Natural killer cell treated with Interleukin-12 subunit alpha and Interleukin-12 subunit beta and Interleukin-15 and Interleukin-18, amount 100 ng/mL, for 72 hours (primary cell): ENCODE results near the gene GPSM1. TPM values are rescaled to one million over a fixed set of nuclear protein-coding genes. Genes with fewer than 3 reads are reported as not detected.

Experiments
- ATAC-seq, 2 donors: fragments of 150-1000 bp; cut with Tn5 transposase in 1 of 2; sonication (Bioruptor Pico), chemical (Tn5 transposase) in 1 of 2; 2 replicates each; pipeline ENCODE4 v1.10.0; 2021
- DNase-seq: peaks from one replicate; pipeline ENCODE4 v3.0.0; 2022; ENCODE audit warnings: low spot score
- H3K27ac Mint-ChIP-seq, 2 donors: 1 replicate in 1 of 2; 2 replicates in 1 of 2; pipeline ENCODE4 v1.8.0; 2022; ENCODE audit warnings: mixed read lengths in 2 of 2, mild to moderate bottlenecking in 1 of 2, moderate library complexity in 1 of 2
- H3K27me3 Mint-ChIP-seq, 2 donors: 1 replicate in 1 of 2; 2 replicates in 1 of 2; pipeline ENCODE4 v1.8.0; 2022; ENCODE audit warnings: mixed read lengths in 2 of 2
- H3K36me3 Mint-ChIP-seq: one replicate; pipeline ENCODE4 v1.8.0; 2022; ENCODE audit warnings: mixed read lengths
- H3K4me1 Mint-ChIP-seq, 2 donors: 1 replicate in 1 of 2; 2 replicates in 1 of 2; pipeline ENCODE4 v1.8.0; 2022; ENCODE audit warnings: low read depth in 2 of 2, mixed read lengths in 2 of 2, mild to moderate bottlenecking in 1 of 2
- H3K4me3 Mint-ChIP-seq: one replicate; pipeline ENCODE4 v1.8.0; 2022; ENCODE audit warnings: mixed read lengths
- H3K9me3 Mint-ChIP-seq: 2 replicates; pipeline ENCODE4 v1.8.0; 2022; ENCODE audit warnings: mixed read lengths
- total RNA-seq, 2 donors: library from RNA; stranded (reverse); gene quantifications; one replicate each; pipeline ENCODE4 v1.2.3, GENCODE V29; 2022

Gene GPSM1
- total RNA-seq, 2 donors from 2014 or later, result 1.7 to 2.3 TPM

GRCh38 chr9:136361754-136362449 lies 34.6 kb downstream of the GPSM1 start:
- no peak for ATAC-seq
- Mint-ChIP-seq H3K4me1 (no peaks in the 10 kb centered on the region), H3K27ac (no peak overlapping the region), H3K27me3 (no peaks in the 10 kb centered on the region), H3K4me3 (no peak overlapping the region), H3K9me3 (no peaks in the 10 kb centered on the region), H3K36me3 (no peaks in the 10 kb centered on the region)
- DNase-seq, result no peak

DNA sequence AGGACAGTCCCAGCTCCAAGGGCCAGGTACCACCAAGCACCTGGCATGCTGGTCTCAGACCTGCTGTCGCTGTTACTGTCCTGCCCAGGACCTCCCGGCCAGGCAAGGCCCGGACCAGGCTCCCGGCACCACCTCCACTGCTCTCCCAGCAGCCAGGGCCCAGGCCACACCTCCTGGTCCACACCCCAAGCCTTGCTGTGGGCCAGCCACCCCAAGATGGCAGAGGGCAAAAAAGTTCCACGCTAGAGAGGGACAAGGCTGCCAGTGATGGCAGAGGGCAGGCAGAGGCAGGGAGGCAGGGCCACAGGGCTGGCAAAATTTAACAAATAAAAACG lies 35.1 kb downstream of the GPSM1 start:
- ATAC-seq (no peak), DNase-seq (no peak)
- Mint-ChIP-seq H3K27ac (no peak overlapping the region), H3K4me3 (no peak overlapping the region), H3K27me3 (no peaks in the 10 kb centered on the region), H3K9me3 (no peaks in the 10 kb centered on the region), H3K36me3 (no peaks in the 10 kb centered on the region), H3K4me1 (no peaks in the 10 kb centered on the region)

DNA sequence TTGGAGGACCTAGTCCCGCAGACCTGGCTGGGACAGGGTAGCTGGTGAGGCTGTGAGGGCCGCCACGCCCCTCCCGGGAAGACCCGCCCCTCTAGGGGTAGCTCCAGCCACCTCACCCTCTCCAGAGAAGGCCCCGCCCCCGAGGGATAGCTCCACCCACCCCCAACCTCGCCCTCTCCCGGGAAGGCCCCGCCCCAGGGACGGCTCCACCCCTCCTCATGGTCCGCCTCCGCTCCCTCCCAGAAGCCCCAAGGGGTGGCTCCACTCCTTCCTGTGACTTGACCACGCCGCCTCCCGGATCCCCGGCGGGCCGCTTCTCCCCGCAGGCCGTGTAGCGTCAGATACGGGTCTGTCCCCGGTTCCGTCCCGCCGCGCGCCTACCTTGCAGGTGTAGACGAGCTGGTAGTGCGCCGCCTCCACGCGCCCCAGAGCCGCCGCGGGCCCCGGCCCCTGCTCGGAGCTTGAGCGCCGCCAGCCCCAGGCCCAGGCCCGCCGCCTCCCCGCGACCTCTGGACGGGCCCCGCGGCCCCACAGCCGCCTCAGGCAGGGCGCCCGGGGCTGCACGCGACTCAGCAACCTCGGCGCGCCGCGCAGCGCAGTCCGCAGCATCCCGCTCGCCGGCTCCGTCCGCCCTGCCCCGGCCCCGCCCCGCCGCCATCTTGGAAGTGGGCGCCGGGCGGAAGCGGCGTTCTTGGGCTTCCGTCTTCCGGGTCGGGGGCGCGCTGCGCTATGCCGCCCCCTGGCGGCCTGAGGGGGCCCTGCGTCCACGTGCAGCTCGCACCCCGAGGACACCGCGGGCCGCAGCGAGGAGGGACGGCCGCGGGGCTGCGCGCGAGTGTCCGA lies 36.0 kb downstream of the GPSM1 start, which contains the start of gene DNLZ:
DNLZ (minus strand) TSS at position 639 of the 843 bp plus-strand sequence; CDS start at position 609, 30 bp downstream.
- Mint-ChIP-seq H3K27ac (no peak within 1 kb of the TSS), H3K9me3 (no peaks in the 10 kb centered on the region), H3K36me3 (no peaks in the 10 kb centered on the region), H3K27me3 (no peaks in the 10 kb centered on the region), H3K4me3 (peak within 1 kb of the TSS; percentile 71), H3K4me1 (no peaks in the 10 kb centered on the region)
- peak; percentile 95 to 96 for ATAC-seq
- peak; percentile 95 for DNase-seq

DNA sequence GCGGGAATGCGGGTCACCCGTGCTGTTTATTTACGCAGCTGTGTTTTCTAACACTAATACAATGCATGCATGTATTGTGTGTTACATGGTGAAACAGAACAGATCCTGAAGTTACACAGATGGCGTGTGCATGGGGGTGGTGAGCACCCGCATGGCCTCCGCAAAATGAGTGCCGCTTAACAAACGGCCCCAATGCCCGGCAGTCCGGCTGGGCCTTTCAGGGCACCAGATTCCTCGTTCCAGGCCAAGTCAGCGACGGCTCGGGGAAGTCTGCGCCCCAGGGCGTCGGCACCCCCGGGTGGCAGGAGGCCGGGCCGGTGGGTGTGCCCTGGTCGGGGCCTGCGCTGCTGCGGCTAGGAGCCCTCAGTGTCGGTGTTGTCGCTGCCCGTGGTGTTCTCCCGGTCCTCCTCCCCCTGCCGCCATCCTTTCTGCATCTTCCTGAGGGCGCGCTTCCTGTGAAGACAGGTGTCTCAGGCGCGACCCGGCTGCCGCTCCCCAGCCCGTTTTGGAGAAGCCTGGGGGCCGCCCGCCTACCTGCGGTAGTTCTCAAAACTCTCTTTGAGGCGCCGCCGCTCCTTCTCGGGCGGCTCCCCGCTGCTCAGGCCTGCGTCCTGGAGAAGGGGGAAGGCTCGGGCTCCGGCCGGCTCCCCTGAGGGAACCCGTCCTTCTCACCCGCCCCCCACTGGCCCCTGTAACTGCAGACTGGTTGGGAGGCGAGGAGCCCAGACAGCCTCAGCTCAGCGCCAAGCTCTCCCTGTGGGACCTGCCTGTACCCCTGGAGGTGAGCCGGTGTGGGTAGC lies 36.8 kb downstream of the GPSM1 start:
- ATAC-seq, result no peak
- no peaks in the 10 kb centered on the region for H3K4me1 Mint-ChIP-seq
- no peak for DNase-seq
- peak overlapping the region; percentile 34 for H3K4me3 Mint-ChIP-seq
- no peaks in the 10 kb centered on the region for H3K9me3 Mint-ChIP-seq
- H3K27me3 Mint-ChIP-seq, result no peaks in the 10 kb centered on the region
- no peaks in the 10 kb centered on the region for H3K36me3 Mint-ChIP-seq
- H3K27ac Mint-ChIP-seq, result no peak overlapping the region

DNA sequence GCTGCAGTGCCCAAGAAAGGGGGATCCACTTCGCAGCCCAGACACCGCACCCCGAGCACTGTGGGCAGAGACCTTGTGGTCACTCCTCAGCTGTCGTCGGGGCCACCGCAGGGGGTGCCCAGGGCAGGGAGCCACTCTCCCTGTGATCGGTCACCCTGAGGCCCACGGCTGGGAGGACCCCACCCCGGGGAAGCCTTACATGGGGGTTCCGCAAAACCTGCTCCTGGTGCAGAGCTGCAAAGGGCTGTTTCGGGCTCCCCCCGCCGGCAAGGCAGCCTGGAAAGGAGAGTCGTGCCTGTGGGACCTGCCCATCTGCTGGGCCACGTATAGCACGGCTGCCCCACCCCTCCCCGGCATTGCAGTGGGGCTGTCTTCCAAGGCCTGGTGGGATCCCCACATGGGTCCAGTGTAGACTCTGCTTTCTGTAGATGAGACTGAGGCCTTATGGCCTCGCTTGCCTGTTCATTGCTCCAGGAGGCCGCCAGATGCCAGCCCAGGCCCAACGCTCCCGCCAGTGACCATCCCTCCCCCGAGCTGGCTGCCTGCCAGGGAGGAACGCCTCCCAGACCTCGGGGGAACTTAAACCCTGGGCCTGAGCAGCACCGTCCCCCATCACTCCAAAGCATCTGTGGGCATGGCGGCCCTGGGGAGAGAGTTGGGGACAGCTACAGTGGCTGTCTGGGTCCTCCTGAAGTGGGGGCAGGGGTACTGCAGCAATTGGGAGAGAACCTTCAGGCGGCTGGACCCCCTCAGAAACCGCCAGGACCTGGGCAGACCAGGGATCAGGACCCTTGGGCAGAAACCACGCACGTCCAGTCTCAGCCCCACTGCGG lies 37.8 kb downstream of the GPSM1 start:
- Mint-ChIP-seq H3K27ac (no peak overlapping the region), H3K4me1 (no peaks in the 10 kb centered on the region), H3K36me3 (no peaks in the 10 kb centered on the region), H3K9me3 (no peaks in the 10 kb centered on the region), H3K27me3 (no peaks in the 10 kb centered on the region), H3K4me3 (no peak overlapping the region)
- DNase-seq (no peak), ATAC-seq (no peak)

DNA sequence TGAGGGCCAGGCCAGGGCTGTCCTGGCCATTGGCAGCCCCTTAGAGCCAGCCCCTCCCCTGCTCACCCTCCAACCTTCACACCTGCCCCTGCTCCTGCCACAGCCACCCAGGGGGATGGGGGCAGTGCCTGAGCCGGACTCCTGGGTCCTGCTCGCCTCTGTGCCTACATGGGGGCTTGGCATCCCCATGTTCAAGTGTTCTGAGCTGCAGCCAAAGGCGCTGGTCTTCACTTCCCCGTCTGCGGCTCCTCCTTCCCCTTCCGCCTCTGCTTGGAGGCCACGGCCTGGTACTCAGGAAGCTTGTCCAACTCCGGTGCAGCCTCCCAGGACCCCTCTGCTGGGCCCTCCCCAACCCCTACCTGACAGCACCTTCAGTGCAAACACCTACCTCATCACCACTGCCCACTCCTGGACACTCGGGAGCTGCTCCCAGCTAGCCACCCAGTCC lies 38.5 kb downstream of the GPSM1 start:
- DNase-seq (no peak), ATAC-seq (no peak)
- H3K4me1 Mint-ChIP-seq, result no peaks in the 10 kb centered on the region
- H3K9me3 Mint-ChIP-seq, result no peaks in the 10 kb centered on the region
- H3K27ac Mint-ChIP-seq, result no peak overlapping the region
- H3K36me3 Mint-ChIP-seq, result no peaks in the 10 kb centered on the region
- no peaks in the 10 kb centered on the region for H3K27me3 Mint-ChIP-seq
- H3K4me3 Mint-ChIP-seq, result no peak overlapping the region

- Mint-ChIP-seq H3K4me3 (no peak overlapping the region), H3K36me3 (no peaks in the 10 kb centered on the region), H3K27me3 (no peaks in the 10 kb centered on the region), H3K4me1 (no peaks in the 10 kb centered on the region), H3K9me3 (no peaks in the 10 kb centered on the region), H3K27ac (no peak overlapping the region)
- ATAC-seq (no peak), DNase-seq (no peak)
Observed at GRCh38 chr9:136366826-136367225, 39.5 kb downstream of the GPSM1 start.

GRCh38 chr9:136367296-136368145 lies 40.2 kb downstream of the GPSM1 start:
- no peak for ATAC-seq
- no peak for DNase-seq
- H3K4me1 Mint-ChIP-seq, result no peaks in the 10 kb centered on the region
- no peaks in the 10 kb centered on the region for H3K27me3 Mint-ChIP-seq
- no peak overlapping the region for H3K27ac Mint-ChIP-seq
- no peaks in the 10 kb centered on the region for H3K9me3 Mint-ChIP-seq
- H3K4me3 Mint-ChIP-seq, result no peak overlapping the region
- H3K36me3 Mint-ChIP-seq, result no peaks in the 10 kb centered on the region

- Mint-ChIP-seq H3K27me3 (no peaks in the 10 kb centered on the region), H3K9me3 (no peaks in the 10 kb centered on the region), H3K27ac (no peak overlapping the region), H3K4me1 (no peaks in the 10 kb centered on the region), H3K4me3 (no peak overlapping the region), H3K36me3 (no peaks in the 10 kb centered on the region)
- no peak for ATAC-seq
- DNase-seq, result no peak
Observed at GRCh38 chr9:136368190-136368589, 40.9 kb downstream of the GPSM1 start.

GRCh38 chr9:136370037-136370436 lies 42.7 kb downstream of the GPSM1 start:
- DNase-seq (no peak), ATAC-seq (no peak)
- Mint-ChIP-seq H3K4me1 (no peaks in the 10 kb centered on the region), H3K27me3 (no peaks in the 10 kb centered on the region), H3K36me3 (no peaks in the 10 kb centered on the region), H3K4me3 (no peak overlapping the region), H3K9me3 (no peaks in the 10 kb centered on the region), H3K27ac (no peak overlapping the region)

- Mint-ChIP-seq H3K4me3 (no peak overlapping the region), H3K27ac (no peak overlapping the region)
Observed at GRCh38 chr9:136370687-136371532, 43.6 kb downstream of the GPSM1 start.

DNA sequence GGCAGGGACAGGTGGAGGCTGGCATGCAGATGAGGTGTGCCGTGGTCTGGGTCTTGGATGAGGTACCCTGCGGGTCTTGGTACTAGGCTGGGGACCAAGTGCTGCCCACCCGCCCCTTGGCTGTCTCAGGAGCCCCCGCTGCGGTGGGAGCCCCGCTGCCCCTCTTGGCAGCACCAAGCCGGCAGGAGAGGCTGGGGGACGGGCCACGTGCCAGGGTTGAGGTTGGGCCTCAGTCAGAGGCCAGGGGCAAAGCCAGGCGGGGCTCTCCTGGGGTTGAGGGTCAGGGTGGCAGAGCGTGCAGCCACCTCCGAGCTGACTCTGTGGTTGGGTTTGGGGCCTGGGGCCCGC lies 44.2 kb downstream of the GPSM1 start:
- no peak overlapping the region for H3K4me3 Mint-ChIP-seq
- H3K4me1 Mint-ChIP-seq, result no peaks in the 10 kb centered on the region
- H3K9me3 Mint-ChIP-seq, result no peaks in the 10 kb centered on the region
- DNase-seq (no peak), ATAC-seq (no peak)
- no peaks in the 10 kb centered on the region for H3K36me3 Mint-ChIP-seq
- H3K27ac Mint-ChIP-seq, result no peak overlapping the region
- no peaks in the 10 kb centered on the region for H3K27me3 Mint-ChIP-seq

More at GRCh38 chr9:136370687-136371532, 43.6 kb downstream of the GPSM1 start:
- Mint-ChIP-seq H3K27me3 (no peaks in the 10 kb centered on the region), H3K36me3 (no peaks in the 10 kb centered on the region), H3K4me1 (no peaks in the 10 kb centered on the region), H3K9me3 (no peaks in the 10 kb centered on the region)
- no peak for ATAC-seq
- DNase-seq, result no peak
